ENCODE measurements around the gene SEMA3A.
"Not testable (repeated sequence)": the region's sequence is repeated elsewhere in the genome, so short reads cannot be mapped to it uniquely, and the experiment has no call there.

The SEMA3A gene

DNA sequence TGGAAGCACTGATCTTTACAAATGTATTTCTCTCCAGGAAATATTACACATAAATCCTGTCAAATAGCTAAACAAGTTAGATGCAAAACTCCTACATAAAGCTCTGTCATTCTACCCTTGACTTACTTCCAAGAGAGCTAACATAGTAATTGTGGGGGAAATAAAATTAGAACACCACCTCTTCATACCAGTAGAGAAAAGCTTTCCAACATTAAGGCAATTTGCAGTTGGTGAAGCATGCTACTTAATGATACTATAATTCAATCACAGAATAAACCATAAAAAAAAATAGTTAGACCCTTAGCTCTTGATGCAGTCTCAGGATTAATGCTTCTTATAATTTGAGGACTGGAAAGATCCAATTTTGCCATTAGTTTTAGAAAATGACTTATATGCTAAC lies 35.2 kb downstream of the SEMA3A start:
- no peak overlapping the region for H3K4me3 ChIP-seq (ENCODE audit: low read length)
- TF ChIP-seq, protein P1, sequence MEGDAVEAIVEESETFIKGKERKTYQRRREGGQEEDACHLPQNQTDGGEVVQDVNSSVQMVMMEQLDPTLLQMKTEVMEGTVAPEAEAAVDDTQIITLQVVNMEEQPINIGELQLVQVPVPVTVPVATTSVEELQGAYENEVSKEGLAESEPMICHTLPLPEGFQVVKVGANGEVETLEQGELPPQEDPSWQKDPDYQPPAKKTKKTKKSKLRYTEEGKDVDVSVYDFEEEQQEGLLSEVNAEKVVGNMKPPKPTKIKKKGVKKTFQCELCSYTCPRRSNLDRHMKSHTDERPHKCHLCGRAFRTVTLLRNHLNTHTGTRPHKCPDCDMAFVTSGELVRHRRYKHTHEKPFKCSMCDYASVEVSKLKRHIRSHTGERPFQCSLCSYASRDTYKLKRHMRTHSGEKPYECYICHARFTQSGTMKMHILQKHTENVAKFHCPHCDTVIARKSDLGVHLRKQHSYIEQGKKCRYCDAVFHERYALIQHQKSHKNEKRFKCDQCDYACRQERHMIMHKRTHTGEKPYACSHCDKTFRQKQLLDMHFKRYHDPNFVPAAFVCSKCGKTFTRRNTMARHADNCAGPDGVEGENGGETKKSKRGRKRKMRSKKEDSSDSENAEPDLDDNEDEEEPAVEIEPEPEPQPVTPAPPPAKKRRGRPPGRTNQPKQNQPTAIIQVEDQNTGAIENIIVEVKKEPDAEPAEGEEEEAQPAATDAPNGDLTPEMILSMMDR (conservative IDR thresholded peaks at IDR 0.05; ENCODE audit: low read length) = no peak
- DNase-seq (ENCODE audit: low read depth) = no peak

DNA sequence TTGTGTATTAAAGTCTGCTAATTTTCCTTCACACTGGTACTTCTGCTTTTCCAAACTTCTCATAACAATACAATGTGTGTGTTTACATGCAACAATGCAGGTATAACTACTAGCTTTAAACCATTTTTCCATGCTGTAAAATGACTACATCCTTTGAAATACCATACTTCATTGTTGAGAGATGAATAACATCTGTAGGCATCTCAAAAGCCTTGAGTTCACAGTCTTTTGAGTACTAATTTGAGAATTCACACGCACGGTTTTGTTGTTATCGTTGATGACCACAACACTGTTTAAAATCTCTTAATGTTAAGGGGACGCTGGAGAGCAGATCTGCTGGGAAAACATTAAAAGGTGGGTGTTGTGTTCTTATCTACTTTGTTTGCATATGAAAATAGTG lies 37.4 kb downstream of the SEMA3A start:
- TF ChIP-seq, protein P1 (conservative IDR thresholded peaks at IDR 0.05; ENCODE audit: low read length) = no peak
- no peak overlapping the region for H3K4me3 ChIP-seq (ENCODE audit: low read length)
- no peak for DNase-seq (ENCODE audit: low read depth)

GRCh38 chr7:84154991-84155781 lies 39.4 kb downstream of the SEMA3A start:
- DNase-seq (ENCODE audit: low read depth) = no peak
- TF ChIP-seq, protein P1 (conservative IDR thresholded peaks at IDR 0.05; ENCODE audit: low read length) = no peak
- no peak overlapping the region for H3K4me3 ChIP-seq (ENCODE audit: low read length)

- TF ChIP-seq, protein P1 (conservative IDR thresholded peaks at IDR 0.05; ENCODE audit: low read length) = no peak
- H3K4me3 ChIP-seq (ENCODE audit: low read length) = no peak overlapping the region
- no peak for DNase-seq (ENCODE audit: low read depth)
These were observed 41.6 kb downstream of the SEMA3A start for GRCh38 chr7:84152995-84153394.

DNA sequence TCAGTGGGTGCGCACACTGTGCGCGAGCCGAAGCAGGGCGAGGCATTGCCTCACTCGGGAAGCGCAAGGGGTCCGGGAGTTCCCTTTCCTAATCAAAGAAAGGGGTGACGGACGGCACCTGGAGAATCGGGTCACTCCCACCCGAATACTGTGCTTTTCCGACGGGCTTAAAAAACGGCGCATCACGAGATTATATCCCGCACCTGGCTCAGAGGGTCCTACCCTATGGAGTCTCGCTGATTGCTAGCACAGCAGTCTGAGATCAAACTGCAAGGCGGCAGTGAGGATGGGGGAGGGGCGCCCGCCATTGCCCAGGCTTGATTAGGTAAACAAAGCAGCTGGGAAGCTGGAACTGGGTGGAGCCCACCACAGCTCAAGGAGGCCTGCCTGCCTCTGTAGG lies 44.2 kb downstream of the SEMA3A start:
- not testable (repeated sequence) for DNase-seq (ENCODE audit: low read depth); H3K4me3 ChIP-seq (ENCODE audit: low read length)

GRCh38 chr7:84149573-84149972 lies 45.0 kb downstream of the SEMA3A start:
- no peak overlapping the region for H3K4me3 ChIP-seq (ENCODE audit: low read length)
- no peak for DNase-seq (ENCODE audit: low read depth)

DNA sequence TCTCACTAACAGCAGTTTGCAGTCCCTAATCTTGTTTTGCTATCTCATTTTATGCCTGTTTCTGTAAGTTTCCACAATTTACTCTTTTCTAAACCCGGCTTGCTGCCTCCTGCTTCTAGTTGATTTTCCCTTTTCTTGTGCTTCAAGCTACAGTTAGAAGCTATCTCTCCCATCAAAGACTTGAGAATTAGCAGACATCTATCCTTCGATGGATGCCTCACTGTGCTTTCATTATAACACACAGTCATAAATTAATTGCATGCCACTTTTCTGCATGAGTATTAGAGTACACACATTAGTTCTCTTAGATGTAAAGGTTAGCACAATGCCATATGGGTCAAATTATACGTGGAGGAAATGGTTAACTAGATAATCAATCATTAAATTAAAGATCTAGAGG lies 48.7 kb downstream of the SEMA3A start:
- no peak overlapping the region for H3K4me3 ChIP-seq (ENCODE audit: low read length)
- DNase-seq (ENCODE audit: low read depth) = no peak
- TF ChIP-seq, protein P1 (conservative IDR thresholded peaks at IDR 0.05; ENCODE audit: low read length) = no peak

More at GRCh38 chr7:84149573-84149972, 45.0 kb downstream of the SEMA3A start:
- TF ChIP-seq, protein P1 (conservative IDR thresholded peaks at IDR 0.05; ENCODE audit: low read length) = no peak
